Frontal cortex (tissue), 4 donors: ENCODE measurements around the gene GSTM1. TPM values are rescaled to one million over a fixed set of nuclear protein-coding genes. Genes with fewer than 3 reads are reported as not detected.
"Not testable (repeated sequence)": the region's sequence is repeated elsewhere in the genome, so short reads cannot be mapped to it uniquely, and the experiment has no call there.

Experiments
- DNase-seq, 2 donors: peaks; one replicate each; pipeline ENCODE4 v3.0.0; 2012; ENCODE audit warnings: low spot score in 2 of 2
- FAIRE-seq: peaks from 2 replicates; lab custom pipeline; 2012; peaks lifted over from hg19 to GRCh38; lab: Jason Lieb, UNC
- total RNA-seq: library from RNA; depleted of rRNA; stranded (reverse); fragments of >200 nt; gene quantifications from one replicate; pipeline ENCODE4 v1.2.3, GENCODE V29; 2014
- donor health status: control.
- donor health status: control.
- donor health status: control.

GSTM1 gene
- total RNA-seq, 1 donor from 2014 or later: 4.1 TPM

GRCh38 chr1:109659145-109659544 lies 28.5 kb upstream of the GSTM1 start:
- FAIRE-seq (no peak), DNase-seq (no peak)

GRCh38 chr1:109659997-109660690 lies 27.5 kb upstream of the GSTM1 start:
- FAIRE-seq: no peak

GRCh38 chr1:109660691-109661026 lies 27.0 kb upstream of the GSTM1 start:
- DNase-seq, FAIRE-seq: not testable (repeated sequence)

More at GRCh38 chr1:109659997-109660690, 27.5 kb upstream of the GSTM1 start:
- DNase-seq: no peak

- no peak for DNase-seq
- no peak for FAIRE-seq
These were observed 26.2 kb upstream of the GSTM1 start for GRCh38 chr1:109661391-109661790.

- no peak for FAIRE-seq
These were observed 22.9 kb upstream of the GSTM1 start for GRCh38 chr1:109664671-109665070.

GRCh38 chr1:109667452-109668122 lies 20.0 kb upstream of the GSTM1 start, which contains the start of gene GSTM2:
GSTM2 (plus strand) TSS chr1:109668057; CDS start chr1:109668116, 59 bp downstream.
- no peak for FAIRE-seq
- DNase-seq: peak; percentile 57 to 78

More at GRCh38 chr1:109664671-109665070, 22.9 kb upstream of the GSTM1 start:
- no peak for DNase-seq

GRCh38 chr1:109668123-109668775 lies 19.4 kb upstream of the GSTM1 start:
- FAIRE-seq: no peak
- DNase-seq: no peak

GRCh38 chr1:109669246-109669948 lies 18.2 kb upstream of the GSTM1 start:
- DNase-seq (no peak), FAIRE-seq (no peak)

GRCh38 chr1:109669949-109670302 lies 17.7 kb upstream of the GSTM1 start:
- DNase-seq, FAIRE-seq: not testable (repeated sequence)

- FAIRE-seq (no peak), DNase-seq (no peak)
These were observed 16.6 kb upstream of the GSTM1 start for GRCh38 chr1:109671067-109671466.

GRCh38 chr1:109673861-109674260 lies 13.8 kb upstream of the GSTM1 start:
- not testable (repeated sequence) for DNase-seq, FAIRE-seq

- not testable (repeated sequence) for DNase-seq, FAIRE-seq
These were observed 10.8 kb upstream of the GSTM1 start for GRCh38 chr1:109676683-109677381.

- FAIRE-seq: no peak
These were observed 10.2 kb upstream of the GSTM1 start for GRCh38 chr1:109677459-109677858.

GRCh38 chr1:109678637-109679036 lies 9.0 kb upstream of the GSTM1 start:
- not testable (repeated sequence) for FAIRE-seq, DNase-seq

More at GRCh38 chr1:109677459-109677858, 10.2 kb upstream of the GSTM1 start:
- no peak for DNase-seq

- FAIRE-seq, DNase-seq: not testable (repeated sequence)
These were observed 2.8 kb upstream of the GSTM1 start for GRCh38 chr1:109684777-109685176.

- not testable (repeated sequence) for FAIRE-seq, DNase-seq
These were observed 2.2 kb upstream of the GSTM1 start for GRCh38 chr1:109685399-109685798.

GRCh38 chr1:109685890-109686289 lies 1.7 kb upstream of the GSTM1 start:
- FAIRE-seq, DNase-seq: not testable (repeated sequence)

GRCh38 chr1:109687109-109687508 lies 508 bp upstream of the GSTM1 start:
- not testable (repeated sequence) for DNase-seq, FAIRE-seq

- FAIRE-seq (no peak), DNase-seq (no peak)
These were observed 2.3 kb downstream of the GSTM1 start for GRCh38 chr1:109689844-109690405.
